Thyroid gland (tissue), 4 donors: Measurements from ENCODE around the gene HOXB3. TPM values are rescaled to one million over a fixed set of nuclear protein-coding genes. Genes with fewer than 3 reads are reported as not detected.

ENCODE experiments used
- DNase-seq, 2 donors: peaks; one replicate each; pipeline ENCODE4 v3.0.0-alpha.2; 2019
- H3K27ac ChIP-seq, 3 donors: fragments of 200-600 bp; sonication (generic); 1 replicate in 2 of 3; 2 replicates in 1 of 3; pipeline ENCODE4 v1.5.1; 2016 to 2019; ENCODE audit warnings: mild to moderate bottlenecking in 1 of 3, moderate library complexity in 1 of 3
- H3K27me3 ChIP-seq: fragments of 200-600 bp; sonication (generic); one replicate; pipeline ENCODE4 v1.5.1; 2019
- H3K36me3 ChIP-seq, 2 donors: fragments of 200-600 bp; sonication (generic); one replicate each; pipeline ENCODE4 v1.5.1; 2016 to 2019
- H3K4me1 ChIP-seq, 2 donors: fragments of 200-600 bp; sonication (generic); one replicate each; pipeline ENCODE4 v1.5.1; 2017 to 2019
- H3K4me3 ChIP-seq, 3 donors: fragments of 200-600 bp; sonication (generic); replicated peaks in 1 of 3; 1 replicate in 2 of 3; 2 replicates in 1 of 3; pipeline ENCODE4 v1.5.1; 2016; ENCODE audit warnings: mild to moderate bottlenecking in 1 of 3
- H3K9me3 ChIP-seq: fragments of 200-600 bp; sonication (generic); one replicate; pipeline ENCODE4 v1.5.1; 2017
- CTCF ChIP-seq, 6 experiments: fragments of 200-600 bp in 3 of 6; fragments of 450-650 bp in 3 of 6; sonication (generic) in 3 of 6; IDR thresholded peaks; one replicate each; pipeline ENCODE4 v1.5.1; 2016 to 2019; ENCODE audit warnings: antibody characterized with exemption in 6 of 6, mild to moderate bottlenecking in 2 of 6, inconsistent platforms in 1 of 6, moderate library complexity in 1 of 6
- POLR2A ChIP-seq, 2 donors: fragments of 450-650 bp; IDR thresholded peaks; one replicate each; pipeline ENCODE4 v1.6.1; 2017; ENCODE audit warnings: antibody characterized with exemption in 2 of 2, mild to moderate bottlenecking in 2 of 2, moderate library complexity in 1 of 2
- whole genome bisulfite sequencing, 2 donors: methylation state at CpG; one replicate each; pipeline ENCODE4 v1.1.5; 2017; 5-methylcytosine and 5-hydroxymethylcytosine counted together
- intact Hi-C: fragments of 100-400 bp; cut with DNase I; formaldehyde crosslinking; loops from one replicate; pipeline ENCODE4 v1.15.1; 2023
- total RNA-seq, 4 donors: library from RNA; depleted of rRNA; stranded (reverse); fragments of >200 nt; gene quantifications; one replicate each; pipeline ENCODE4 v1.2.3, GENCODE V29; 2016

HOXB3 gene
- total RNA-seq, 4 donors from 2014 or later = 1.5 to 6.7 (median 4.3) TPM

- H3K36me3 ChIP-seq = no peaks in the 10 kb centered on the region
- H3K9me3 ChIP-seq = no peaks in the 10 kb centered on the region
- no peak for DNase-seq
- H3K27ac ChIP-seq = no peak overlapping the region
- no peak overlapping the region for H3K4me3 ChIP-seq
- peaks cover 10% of the 10 kb centered on the region for H3K27me3 ChIP-seq
- intact Hi-C loops = no loop called here
- TF ChIP-seq POLR2A (IDR thresholded peaks at IDR 0.05) (no peak), CTCF (IDR thresholded peaks at IDR 0.05) (no peak)
- 72 to 74% methylated on average over 8 of the region's 8 CpGs for WGBS, 2 donors
- no peaks in the 10 kb centered on the region for H3K4me1 ChIP-seq
These were observed 57.8 kb downstream of the HOXB3 start for GRCh38 chr17:48532261-48532660.

GRCh38 chr17:48530887-48531272, 59.2 kb downstream of the HOXB3 start, which contains the start of gene HOXB1:
Gene HOXB1, minus strand, starts transcription at chr17:48531011. Its CDS starts 107 bp downstream, at chr17:48530904.
- WGBS, 2 donors = 57 to 61% methylated on average over 8 to 9 of the region's 15 CpGs
- no peaks in the 10 kb centered on the region for H3K36me3 ChIP-seq
- H3K4me3 ChIP-seq = no peak within 1 kb of the TSS
- no peak for TF ChIP-seq CTCF (IDR thresholded peaks at IDR 0.05)
- TF ChIP-seq POLR2A (IDR thresholded peaks at IDR 0.05) = no peak
- no peak within 1 kb of the TSS for H3K27ac ChIP-seq
- DNase-seq = no peak
- intact Hi-C loops = no loop called here
- H3K9me3 ChIP-seq = no peaks in the 10 kb centered on the region
- peaks cover 17% of the 10 kb centered on the region for H3K27me3 ChIP-seq
- H3K4me1 ChIP-seq = no peaks in the 10 kb centered on the region

GRCh38 chr17:48530208-48530886, 59.7 kb downstream of the HOXB3 start:
- H3K36me3 ChIP-seq = no peaks in the 10 kb centered on the region
- no peak overlapping the region for H3K27ac ChIP-seq
- H3K4me3 ChIP-seq = no peak overlapping the region
- no peaks in the 10 kb centered on the region for H3K4me1 ChIP-seq
- H3K9me3 ChIP-seq = no peaks in the 10 kb centered on the region
- peaks cover 17% of the 10 kb centered on the region for H3K27me3 ChIP-seq
- DNase-seq = no peak
- intact Hi-C loops = no loop called here
- no peak for TF ChIP-seq CTCF (IDR thresholded peaks at IDR 0.05)
- no peak for TF ChIP-seq POLR2A (IDR thresholded peaks at IDR 0.05)
- 56 to 65% methylated on average over 11 to 17 of the region's 37 CpGs for WGBS, 2 donors

- intact Hi-C loops = no loop called here
- Histone ChIP-seq H3K4me3 (no peak overlapping the region), H3K9me3 (no peaks in the 10 kb centered on the region), H3K27ac (no peak overlapping the region), H3K4me1 (no peaks in the 10 kb centered on the region), H3K27me3 (peaks cover 17% of the 10 kb centered on the region), H3K36me3 (no peaks in the 10 kb centered on the region)
- TF ChIP-seq CTCF (IDR thresholded peaks at IDR 0.05) = no peak
- TF ChIP-seq POLR2A (IDR thresholded peaks at IDR 0.05) = no peak
- no peak for DNase-seq
- 77 to 85% methylated on average over 11 of the region's 11 CpGs for WGBS, 2 donors
These were observed 60.4 kb downstream of the HOXB3 start for GRCh38 chr17:48529683-48530009.

GRCh38 chr17:48528936-48529682, 60.9 kb downstream of the HOXB3 start:
- intact Hi-C loops = no loop called here
- Histone ChIP-seq H3K27ac (no peak overlapping the region), H3K4me3 (no peak overlapping the region), H3K27me3 (peaks cover 17% of the 10 kb centered on the region), H3K4me1 (no peaks in the 10 kb centered on the region), H3K36me3 (no peaks in the 10 kb centered on the region), H3K9me3 (no peaks in the 10 kb centered on the region)
- DNase-seq = no peak
- 86 to 87% methylated on average over 11 of the region's 11 CpGs for WGBS, 2 donors
- no peak for TF ChIP-seq CTCF (IDR thresholded peaks at IDR 0.05)
- TF ChIP-seq POLR2A (IDR thresholded peaks at IDR 0.05) = no peak
